SK-N-SH treated with all-trans-retinoic acid at 6 μM for 48 hours (cell line): ENCODE measurements around the gene NOP14.
"Not testable (repeated sequence)": the region's sequence is repeated elsewhere in the genome, so short reads cannot be mapped to it uniquely, and the experiment has no call there.

Source experiments
- ATAC-seq: fragments of 200-7000 bp; cut with Tn5 transposase; 3 replicates; pipeline ENCODE4 v1.9.1; 2020; ENCODE audit warnings: mild to moderate bottlenecking, moderate library complexity
- BACH2 ChIP-seq: fragments of 250-450 bp; sonication (Bioruptor Pico); IDR thresholded peaks from 2 replicates; pipeline ENCODE4 v1.9.0; 2021; ENCODE audit warnings: mild to moderate bottlenecking, borderline replicate concordance
- CSDC2 ChIP-seq: fragments of 250-450 bp; sonication (Bioruptor Pico); IDR thresholded peaks from 2 replicates; pipeline ENCODE4 v1.5.0; 2020; ENCODE audit warnings: mild to moderate bottlenecking, moderate library complexity
- ESRRG ChIP-seq: fragments of 250-450 bp; sonication (Bioruptor Pico); IDR thresholded peaks from 2 replicates; pipeline ENCODE4 v1.6.1; 2021; ENCODE audit warnings: mild to moderate bottlenecking
- GLIS3 ChIP-seq: fragments of 250-450 bp; sonication (Bioruptor Pico); IDR thresholded peaks from 2 replicates; pipeline ENCODE4 v1.5.0; 2020; ENCODE audit warnings: mild to moderate bottlenecking, moderate library complexity
- ISL1 ChIP-seq: fragments of 250-450 bp; sonication (Bioruptor Pico); IDR thresholded peaks from 2 replicates; pipeline ENCODE4 v2.1.2; 2022; ENCODE audit warnings: mild to moderate bottlenecking, moderate library complexity
- OSR1 ChIP-seq: fragments of 250-450 bp; sonication (Bioruptor Pico); IDR thresholded peaks from 2 replicates; pipeline ENCODE4 v1.8.0; 2022; ENCODE audit warnings: moderate library complexity, mild to moderate bottlenecking, inconsistent platforms
- PPARA ChIP-seq: fragments of 250-450 bp; sonication (Bioruptor Pico); IDR thresholded peaks from 2 replicates; pipeline ENCODE4 v1.5.0; 2020; ENCODE audit warnings: mild to moderate bottlenecking, borderline replicate concordance
- RARB ChIP-seq: fragments of 250-450 bp; sonication (Bioruptor Pico); IDR thresholded peaks from 2 replicates; pipeline ENCODE4 v1.8.0; 2021; ENCODE audit warnings: mild to moderate bottlenecking, moderate library complexity
- SNAI2 ChIP-seq: fragments of 250-450 bp; sonication (Bioruptor Pico); IDR thresholded peaks from 2 replicates; pipeline ENCODE4 v1.5.0; 2020; ENCODE audit warnings: mild to moderate bottlenecking, moderate library complexity
- TCF4 ChIP-seq: fragments of 250-450 bp; sonication (Bioruptor Pico); IDR thresholded peaks from 2 replicates; pipeline ENCODE4 v1.8.0; 2021; ENCODE audit warnings: mild to moderate bottlenecking, moderate library complexity, borderline replicate concordance
- TOX ChIP-seq: fragments of 250-450 bp; sonication (Bioruptor Pico); IDR thresholded peaks from 2 replicates; pipeline ENCODE4 v1.8.0; 2021; ENCODE audit warnings: mild to moderate bottlenecking, moderate library complexity, borderline replicate concordance
- ZC3H10 ChIP-seq: fragments of 250-450 bp; sonication (Bioruptor Pico); IDR thresholded peaks from 2 replicates; pipeline ENCODE4 v1.5.1; 2021; ENCODE audit warnings: mild to moderate bottlenecking, moderate library complexity
- ZFP30 ChIP-seq: fragments of 450-650 bp; formaldehyde crosslinking; IDR thresholded peaks from 2 replicates; pipeline ENCODE4 v1.5.0; 2022; ENCODE audit warnings: mild to moderate bottlenecking, moderate library complexity
- ZNF70 ChIP-seq: fragments of 450-650 bp; formaldehyde crosslinking; IDR thresholded peaks from 2 replicates; pipeline ENCODE4 v1.5.0; 2020; ENCODE audit warnings: mild to moderate bottlenecking, moderate library complexity
- TF ChIP-seq, protein P1 (sequence below): fragments of 250-450 bp; sonication (Bioruptor Pico); IDR thresholded peaks from 2 replicates; pipeline ENCODE4 v1.8.0; 2021; ENCODE audit warnings: low read depth, mild to moderate bottlenecking, moderate library complexity, borderline replicate concordance
- TF ChIP-seq, protein P2 (sequence below): fragments of 250-450 bp; sonication (Bioruptor Pico); IDR thresholded peaks from 2 replicates; pipeline ENCODE4 v1.5.0; 2020; ENCODE audit warnings: mild to moderate bottlenecking, moderate library complexity
- TF ChIP-seq, protein P3 (sequence below): fragments of 250-450 bp; sonication (Bioruptor Pico); IDR thresholded peaks from 2 replicates; pipeline ENCODE4 v1.8.0; 2020; ENCODE audit warnings: mild to moderate bottlenecking, moderate library complexity, borderline replicate concordance
- TF ChIP-seq, protein P4 (sequence below): fragments of 250-450 bp; sonication (Bioruptor Pico); IDR thresholded peaks from 2 replicates; pipeline ENCODE4 v1.5.1; 2020; ENCODE audit warnings: low read depth, mild to moderate bottlenecking, moderate library complexity
- TF ChIP-seq, protein P5 (sequence below): fragments of 250-450 bp; sonication (Bioruptor Pico); IDR thresholded peaks from 2 replicates; pipeline ENCODE4 v1.5.1; 2021; ENCODE audit warnings: mild to moderate bottlenecking, moderate library complexity

Gene NOP14

DNA sequence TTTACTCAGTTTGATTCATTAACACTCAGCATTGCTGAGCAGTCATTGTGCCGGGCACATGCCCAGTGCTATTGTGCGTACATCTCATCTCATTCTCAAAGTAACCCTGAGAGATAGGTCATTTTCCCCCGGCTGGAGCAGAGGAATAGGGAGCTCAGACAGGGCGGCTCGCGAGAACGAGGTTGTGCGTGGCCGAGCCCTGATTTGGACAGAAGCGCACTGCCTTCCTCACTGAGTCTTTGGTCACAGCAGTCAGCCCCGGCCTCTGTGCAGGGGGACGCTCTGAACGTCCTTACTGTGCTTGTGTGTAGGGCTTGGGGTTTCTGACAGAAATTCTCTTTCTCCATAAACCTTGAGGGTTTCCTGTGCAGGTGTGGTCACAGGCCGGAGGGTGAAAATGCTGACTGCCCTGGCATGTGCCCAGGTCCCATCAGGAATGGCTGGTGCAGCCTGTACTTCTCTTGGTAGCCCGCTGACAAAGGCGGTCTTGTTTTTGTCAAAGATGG is 39.5 kb downstream of the NOP14 start (continued):
- TF ChIP-seq ISL1 (no peak), OSR1 (no peak)
- TF ChIP-seq, protein P1, sequence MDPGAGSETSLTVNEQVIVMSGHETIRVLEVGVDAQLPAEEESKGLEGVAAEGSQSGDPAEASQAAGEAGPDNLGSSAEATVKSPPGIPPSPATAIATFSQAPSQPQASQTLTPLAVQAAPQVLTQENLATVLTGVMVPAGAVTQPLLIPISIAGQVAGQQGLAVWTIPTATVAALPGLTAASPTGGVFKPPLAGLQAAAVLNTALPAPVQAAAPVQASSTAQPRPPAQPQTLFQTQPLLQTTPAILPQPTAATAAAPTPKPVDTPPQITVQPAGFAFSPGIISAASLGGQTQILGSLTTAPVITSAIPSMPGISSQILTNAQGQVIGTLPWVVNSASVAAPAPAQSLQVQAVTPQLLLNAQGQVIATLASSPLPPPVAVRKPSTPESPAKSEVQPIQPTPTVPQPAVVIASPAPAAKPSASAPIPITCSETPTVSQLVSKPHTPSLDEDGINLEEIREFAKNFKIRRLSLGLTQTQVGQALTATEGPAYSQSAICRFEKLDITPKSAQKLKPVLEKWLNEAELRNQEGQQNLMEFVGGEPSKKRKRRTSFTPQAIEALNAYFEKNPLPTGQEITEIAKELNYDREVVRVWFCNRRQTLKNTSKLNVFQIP (CRISPR knock-in tag): no peak
- TF ChIP-seq, all 23 proteins: peak for 0

DNA sequence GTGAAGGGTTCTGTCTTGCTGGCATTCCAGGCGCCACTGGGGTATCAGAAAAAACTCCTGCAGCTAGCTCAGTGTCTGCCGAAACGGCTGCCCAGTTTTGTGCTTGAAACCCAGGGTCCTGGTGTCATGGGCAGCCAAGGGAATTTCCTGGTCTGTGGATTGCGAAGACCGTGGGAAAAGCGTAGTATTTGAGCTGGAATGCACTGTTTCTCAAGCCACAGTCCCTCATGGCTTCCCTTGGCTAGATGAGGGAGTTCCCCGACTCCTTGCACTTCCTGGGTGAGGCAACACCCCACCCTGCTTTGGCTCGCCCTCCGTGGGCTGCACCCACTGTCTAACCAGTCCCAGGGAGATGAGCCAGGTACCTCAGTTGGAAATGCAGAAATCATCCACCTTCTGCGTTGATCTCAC is 40.1 kb downstream of the NOP14 start:
- TF ChIP-seq PPARA (CRISPR knock-in tag): no peak
- no peak for TF ChIP-seq ZNF70 (CRISPR knock-in tag)
- no peak for TF ChIP-seq ZC3H10 (CRISPR knock-in tag)
- TF ChIP-seq SNAI2 (CRISPR knock-in tag): no peak
- TF ChIP-seq TCF4 (CRISPR knock-in tag): no peak
- TF ChIP-seq CSDC2 (CRISPR knock-in tag): no peak
- no peak for TF ChIP-seq OSR1
- no peak for TF ChIP-seq RARB (CRISPR knock-in tag)
- TF ChIP-seq TOX (CRISPR knock-in tag): no peak
- no peak for ATAC-seq

DNA sequence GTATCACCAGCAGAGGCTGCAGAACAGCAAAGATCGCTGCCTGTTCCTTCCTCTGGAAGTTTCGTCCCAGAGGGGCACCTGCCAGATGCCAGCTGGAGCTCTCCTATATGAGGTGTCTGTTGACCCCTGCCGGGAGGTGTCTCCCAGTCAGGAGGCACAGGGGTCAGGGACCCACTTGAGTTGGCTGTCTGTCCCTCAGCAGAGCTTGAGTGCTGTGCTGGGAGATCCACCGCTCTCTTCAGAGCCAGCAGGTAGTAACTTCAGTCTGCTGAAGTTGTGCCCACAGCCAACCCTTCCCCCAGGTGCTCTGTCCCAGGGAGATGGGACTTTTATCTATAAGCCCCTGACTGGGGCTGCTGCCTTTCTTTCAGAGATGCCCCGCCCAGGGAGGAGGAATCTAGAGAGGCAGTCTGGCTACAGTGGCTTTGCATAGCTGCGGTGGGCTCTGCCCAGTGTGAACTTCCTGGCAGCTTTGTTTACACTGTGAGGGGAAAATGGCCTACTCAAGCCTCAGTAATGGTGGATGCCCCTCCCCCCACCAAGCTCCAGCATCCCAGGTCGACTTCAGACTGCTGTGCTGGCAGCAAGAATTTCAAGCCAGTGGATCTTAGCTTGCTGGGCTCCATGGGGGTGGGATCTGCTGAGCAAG is 40.6 kb downstream of the NOP14 start:
- not testable (repeated sequence) for ATAC-seq

DNA sequence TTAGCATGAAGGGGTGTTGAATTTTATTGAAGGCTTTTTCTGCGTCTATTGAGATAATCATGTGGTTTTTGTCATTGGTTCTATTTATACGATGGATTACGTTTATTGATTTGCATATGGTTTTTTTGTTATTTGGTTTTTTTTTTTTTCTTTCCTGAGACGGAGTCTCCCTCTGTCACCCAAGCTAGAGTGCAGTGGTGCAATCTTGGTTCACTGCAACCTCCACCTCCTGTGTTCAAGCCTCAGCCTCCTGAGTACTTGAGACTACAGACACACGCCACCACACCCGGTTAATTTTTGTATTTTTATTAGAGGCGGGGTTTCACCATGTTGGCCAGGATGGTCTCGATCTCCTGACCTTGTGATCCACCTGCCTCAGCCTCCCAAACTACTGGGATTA is 44.5 kb downstream of the NOP14 start:
- not testable (repeated sequence) for ATAC-seq

DNA sequence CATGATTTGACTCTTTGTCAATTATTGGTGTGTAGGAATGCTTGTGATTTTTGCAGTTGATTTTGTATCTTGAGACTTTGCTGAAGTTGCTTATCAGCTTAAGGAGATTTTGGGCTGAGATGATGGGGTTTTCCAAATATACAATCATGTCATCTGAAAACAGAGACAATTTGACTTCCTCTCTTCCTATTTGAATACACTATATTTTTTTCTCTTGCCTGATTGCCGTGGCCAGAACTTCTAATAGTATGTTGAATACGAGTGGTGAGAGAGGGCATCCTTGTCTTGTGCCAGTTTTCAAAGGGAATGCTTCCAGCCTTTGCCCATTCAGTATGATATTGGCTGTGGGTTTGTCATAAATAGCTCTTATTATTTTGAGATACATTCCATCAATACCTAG is 44.9 kb downstream of the NOP14 start:
- not testable (repeated sequence) for ATAC-seq

DNA sequence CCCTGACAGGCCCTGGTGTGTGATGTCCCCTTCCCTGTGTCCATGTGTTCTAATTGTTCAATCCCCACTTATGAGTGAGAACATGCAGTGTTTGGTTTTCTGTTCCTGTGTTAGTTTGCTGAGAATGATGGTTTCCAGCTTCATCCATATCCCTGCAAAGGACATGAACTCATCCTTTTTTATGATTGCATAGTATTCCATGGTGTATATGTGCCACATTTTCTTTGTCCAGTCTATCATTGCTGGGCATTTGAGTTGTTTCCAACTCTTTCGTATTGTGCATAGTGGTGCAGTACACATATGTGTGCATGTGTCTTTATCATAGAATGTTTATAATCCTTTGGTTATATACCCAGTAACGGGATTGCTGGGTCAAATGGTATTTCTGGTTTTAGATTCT is 46.5 kb downstream of the NOP14 start:
- ATAC-seq: not testable (repeated sequence)

DNA sequence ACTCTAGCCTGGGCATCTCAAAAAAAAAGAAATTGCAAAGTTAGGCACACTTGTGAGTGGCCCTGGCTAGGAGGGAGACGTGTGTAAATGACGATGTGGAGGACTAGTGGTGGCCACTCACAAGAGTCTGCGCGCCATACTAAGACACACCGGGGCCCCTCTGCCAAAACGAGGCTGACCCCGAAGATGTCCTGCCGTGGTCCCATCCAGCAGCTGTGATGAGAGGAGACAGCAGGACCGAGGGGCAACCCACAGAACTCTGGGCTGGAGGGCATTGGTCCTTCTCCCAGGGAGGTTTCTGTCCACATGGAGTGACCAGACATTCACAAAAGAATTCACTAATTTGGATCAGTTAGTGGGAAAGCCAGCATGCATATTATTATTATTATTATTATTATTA is 47.4 kb downstream of the NOP14 start:
- TF ChIP-seq, protein P2, sequence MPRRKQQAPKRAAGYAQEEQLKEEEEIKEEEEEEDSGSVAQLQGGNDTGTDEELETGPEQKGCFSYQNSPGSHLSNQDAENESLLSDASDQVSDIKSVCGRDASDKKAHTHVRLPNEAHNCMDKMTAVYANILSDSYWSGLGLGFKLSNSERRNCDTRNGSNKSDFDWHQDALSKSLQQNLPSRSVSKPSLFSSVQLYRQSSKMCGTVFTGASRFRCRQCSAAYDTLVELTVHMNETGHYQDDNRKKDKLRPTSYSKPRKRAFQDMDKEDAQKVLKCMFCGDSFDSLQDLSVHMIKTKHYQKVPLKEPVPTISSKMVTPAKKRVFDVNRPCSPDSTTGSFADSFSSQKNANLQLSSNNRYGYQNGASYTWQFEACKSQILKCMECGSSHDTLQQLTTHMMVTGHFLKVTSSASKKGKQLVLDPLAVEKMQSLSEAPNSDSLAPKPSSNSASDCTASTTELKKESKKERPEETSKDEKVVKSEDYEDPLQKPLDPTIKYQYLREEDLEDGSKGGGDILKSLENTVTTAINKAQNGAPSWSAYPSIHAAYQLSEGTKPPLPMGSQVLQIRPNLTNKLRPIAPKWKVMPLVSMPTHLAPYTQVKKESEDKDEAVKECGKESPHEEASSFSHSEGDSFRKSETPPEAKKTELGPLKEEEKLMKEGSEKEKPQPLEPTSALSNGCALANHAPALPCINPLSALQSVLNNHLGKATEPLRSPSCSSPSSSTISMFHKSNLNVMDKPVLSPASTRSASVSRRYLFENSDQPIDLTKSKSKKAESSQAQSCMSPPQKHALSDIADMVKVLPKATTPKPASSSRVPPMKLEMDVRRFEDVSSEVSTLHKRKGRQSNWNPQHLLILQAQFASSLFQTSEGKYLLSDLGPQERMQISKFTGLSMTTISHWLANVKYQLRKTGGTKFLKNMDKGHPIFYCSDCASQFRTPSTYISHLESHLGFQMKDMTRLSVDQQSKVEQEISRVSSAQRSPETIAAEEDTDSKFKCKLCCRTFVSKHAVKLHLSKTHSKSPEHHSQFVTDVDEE (CRISPR knock-in tag): no peak
- no peak for TF ChIP-seq ZC3H10 (CRISPR knock-in tag)
- TF ChIP-seq ZFP30 (CRISPR knock-in tag): no peak
- TF ChIP-seq PPARA (CRISPR knock-in tag): no peak
- TF ChIP-seq BACH2 (CRISPR knock-in tag): no peak
- no peak for TF ChIP-seq GLIS3 (CRISPR knock-in tag)
- TF ChIP-seq ESRRG: no peak
- TF ChIP-seq, protein P3, sequence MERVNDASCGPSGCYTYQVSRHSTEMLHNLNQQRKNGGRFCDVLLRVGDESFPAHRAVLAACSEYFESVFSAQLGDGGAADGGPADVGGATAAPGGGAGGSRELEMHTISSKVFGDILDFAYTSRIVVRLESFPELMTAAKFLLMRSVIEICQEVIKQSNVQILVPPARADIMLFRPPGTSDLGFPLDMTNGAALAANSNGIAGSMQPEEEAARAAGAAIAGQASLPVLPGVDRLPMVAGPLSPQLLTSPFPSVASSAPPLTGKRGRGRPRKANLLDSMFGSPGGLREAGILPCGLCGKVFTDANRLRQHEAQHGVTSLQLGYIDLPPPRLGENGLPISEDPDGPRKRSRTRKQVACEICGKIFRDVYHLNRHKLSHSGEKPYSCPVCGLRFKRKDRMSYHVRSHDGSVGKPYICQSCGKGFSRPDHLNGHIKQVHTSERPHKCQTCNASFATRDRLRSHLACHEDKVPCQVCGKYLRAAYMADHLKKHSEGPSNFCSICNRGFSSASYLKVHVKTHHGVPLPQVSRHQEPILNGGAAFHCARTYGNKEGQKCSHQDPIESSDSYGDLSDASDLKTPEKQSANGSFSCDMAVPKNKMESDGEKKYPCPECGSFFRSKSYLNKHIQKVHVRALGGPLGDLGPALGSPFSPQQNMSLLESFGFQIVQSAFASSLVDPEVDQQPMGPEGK (CRISPR knock-in tag): no peak
- no peak for TF ChIP-seq ISL1
- no peak for TF ChIP-seq OSR1
- TF ChIP-seq, protein P4, sequence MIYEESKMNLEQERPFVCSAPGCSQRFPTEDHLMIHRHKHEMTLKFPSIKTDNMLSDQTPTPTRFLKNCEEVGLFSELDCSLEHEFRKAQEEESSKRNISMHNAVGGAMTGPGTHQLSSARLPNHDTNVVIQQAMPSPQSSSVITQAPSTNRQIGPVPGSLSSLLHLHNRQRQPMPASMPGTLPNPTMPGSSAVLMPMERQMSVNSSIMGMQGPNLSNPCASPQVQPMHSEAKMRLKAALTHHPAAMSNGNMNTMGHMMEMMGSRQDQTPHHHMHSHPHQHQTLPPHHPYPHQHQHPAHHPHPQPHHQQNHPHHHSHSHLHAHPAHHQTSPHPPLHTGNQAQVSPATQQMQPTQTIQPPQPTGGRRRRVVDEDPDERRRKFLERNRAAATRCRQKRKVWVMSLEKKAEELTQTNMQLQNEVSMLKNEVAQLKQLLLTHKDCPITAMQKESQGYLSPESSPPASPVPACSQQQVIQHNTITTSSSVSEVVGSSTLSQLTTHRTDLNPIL (CRISPR knock-in tag): no peak
- TF ChIP-seq, protein P5, sequence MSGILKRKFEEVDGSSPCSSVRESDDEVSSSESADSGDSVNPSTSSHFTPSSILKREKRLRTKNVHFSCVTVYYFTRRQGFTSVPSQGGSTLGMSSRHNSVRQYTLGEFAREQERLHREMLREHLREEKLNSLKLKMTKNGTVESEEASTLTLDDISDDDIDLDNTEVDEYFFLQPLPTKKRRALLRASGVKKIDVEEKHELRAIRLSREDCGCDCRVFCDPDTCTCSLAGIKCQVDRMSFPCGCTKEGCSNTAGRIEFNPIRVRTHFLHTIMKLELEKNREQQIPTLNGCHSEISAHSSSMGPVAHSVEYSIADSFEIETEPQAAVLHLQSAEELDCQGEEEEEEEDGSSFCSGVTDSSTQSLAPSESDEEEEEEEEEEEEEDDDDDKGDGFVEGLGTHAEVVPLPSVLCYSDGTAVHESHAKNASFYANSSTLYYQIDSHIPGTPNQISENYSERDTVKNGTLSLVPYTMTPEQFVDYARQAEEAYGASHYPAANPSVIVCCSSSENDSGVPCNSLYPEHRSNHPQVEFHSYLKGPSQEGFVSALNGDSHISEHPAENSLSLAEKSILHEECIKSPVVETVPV (CRISPR knock-in tag): no peak
- TF ChIP-seq, all 23 proteins: peak for 0
- ATAC-seq: no peak
